Sciatic nerve (tissue), 2 donors: ENCODE data around the gene WDR27. TPM values are rescaled to one million over a fixed set of nuclear protein-coding genes. Genes with fewer than 3 reads are reported as not detected.
A peak's percentile ranks its signal among the peaks of the same experiment; 100 is the strongest.

Experiments
- ATAC-seq: fragments of 200-7000 bp; cut with Tn5 transposase; one replicate; pipeline ENCODE4 v1.9.1; 2020; ENCODE audit warnings: mild to moderate bottlenecking, moderate library complexity
- DNase-seq: peaks from one replicate; pipeline ENCODE4 v3.0.0-alpha.2; 2020; ENCODE audit warnings: low spot score
- intact Hi-C: fragments of 100-400 bp; cut with DNase I; formaldehyde crosslinking; loops from one replicate; pipeline ENCODE4 v1.14.2; 2022
- total RNA-seq: library from RNA; stranded (reverse); fragmentation: NEBNext Ultra II Directional; extraction: Animal tissue kit (Norgen Biotek cat#: 25700); gene quantifications from one replicate; pipeline ENCODE4 v1.2.1, GENCODE V29; 2021
- donor health status: DM: no; HTN: no; CAD: no.
- donor health status: DM: no; HTN: no; CAD: no.

Gene WDR27
- total RNA-seq, 1 donor from 2014 or later: 58.5 TPM

- ATAC-seq: no peak
- DNase-seq: no peak
- intact Hi-C loops: no loop called here
These were observed 144.9 kb downstream of the WDR27 start for GRCh38 chr6:169556758-169557548.

DNA sequence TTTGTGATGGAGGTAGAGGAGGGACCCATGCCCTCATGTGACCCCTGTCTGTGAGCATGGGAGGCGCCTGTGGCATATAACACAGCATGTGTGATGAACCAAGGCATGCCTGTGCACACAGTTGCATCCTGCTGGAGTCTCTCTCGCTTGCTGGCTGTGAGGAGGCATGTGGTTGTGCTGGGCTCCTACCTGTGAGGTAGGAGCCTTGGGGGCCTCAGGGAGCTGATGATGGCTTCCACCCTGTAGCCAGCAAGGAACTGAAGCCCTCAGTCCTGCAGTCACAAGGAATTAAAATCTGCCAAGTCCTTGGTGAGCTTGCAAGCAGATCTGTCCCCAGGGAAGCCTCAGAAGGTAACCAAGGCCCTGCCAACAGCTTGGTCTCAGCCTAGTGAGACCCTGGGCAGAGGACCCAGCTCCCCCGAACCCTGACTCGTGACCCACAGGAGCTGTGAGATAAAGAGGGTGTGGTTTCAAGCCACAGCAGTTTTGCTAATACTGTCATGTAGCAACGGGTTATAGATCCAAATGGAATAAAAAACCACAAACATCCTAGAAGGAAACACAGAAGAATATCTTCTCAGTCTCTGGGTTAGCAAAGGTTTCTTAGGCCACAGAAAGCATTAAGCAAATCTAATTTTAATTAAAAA lies 145.7 kb downstream of the WDR27 start:
- intact Hi-C loops: no loop called here
- ATAC-seq: no peak

DNA sequence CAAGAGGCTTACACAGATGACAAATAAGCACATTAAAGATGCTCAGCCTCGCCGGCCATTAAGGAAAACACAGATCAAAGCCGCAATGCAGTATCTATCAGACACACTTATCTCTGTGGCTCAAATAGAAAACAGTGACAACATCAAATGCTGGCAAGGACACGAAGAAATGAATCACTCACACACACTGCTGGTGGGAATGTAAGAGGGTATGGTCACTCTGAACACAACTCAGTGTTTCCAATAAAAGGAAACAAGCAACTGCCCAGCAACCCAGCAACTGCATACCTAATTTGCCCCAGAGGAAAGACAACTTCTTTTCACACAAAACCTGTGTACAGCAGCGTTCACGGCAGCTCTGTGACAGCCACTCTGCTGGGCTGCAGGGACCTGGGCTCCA lies 155.8 kb downstream of the WDR27 start:
- intact Hi-C loops: no loop called here
- ATAC-seq: no peak
- DNase-seq: no peak

More for the DNA sequence above, 145.7 kb downstream of the WDR27 start:
- no peak for DNase-seq

GRCh38 chr6:169543704-169544103 lies 158.1 kb downstream of the WDR27 start:
- DNase-seq (no peak), ATAC-seq (no peak)
- intact Hi-C loops: no loop called here

DNA sequence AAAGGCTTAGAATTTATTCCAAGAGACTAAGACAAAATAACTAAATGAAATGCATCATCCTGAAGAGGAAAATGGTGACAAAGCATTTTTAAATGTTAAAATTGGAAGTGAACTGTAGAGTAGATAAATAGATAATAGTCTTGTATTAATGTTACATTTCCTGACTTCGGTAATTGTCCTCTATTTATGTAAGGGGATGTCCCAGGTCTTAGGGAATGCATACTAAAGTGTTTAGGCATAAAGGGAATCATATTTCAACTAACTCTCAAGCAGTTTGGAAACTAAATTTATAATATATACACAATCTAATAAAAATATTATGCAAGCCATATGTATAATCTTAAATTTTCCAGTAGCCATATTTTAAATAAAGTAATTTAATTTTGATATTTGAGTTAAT lies 159.3 kb downstream of the WDR27 start:
- no peak for ATAC-seq

GRCh38 chr6:169539176-169539897 lies 162.5 kb downstream of the WDR27 start:
- ATAC-seq: no peak
- intact Hi-C loops: no loop called here
- no peak for DNase-seq

More for the DNA sequence above, 159.3 kb downstream of the WDR27 start:
- no peak for DNase-seq
- intact Hi-C loops: no loop called here

DNA sequence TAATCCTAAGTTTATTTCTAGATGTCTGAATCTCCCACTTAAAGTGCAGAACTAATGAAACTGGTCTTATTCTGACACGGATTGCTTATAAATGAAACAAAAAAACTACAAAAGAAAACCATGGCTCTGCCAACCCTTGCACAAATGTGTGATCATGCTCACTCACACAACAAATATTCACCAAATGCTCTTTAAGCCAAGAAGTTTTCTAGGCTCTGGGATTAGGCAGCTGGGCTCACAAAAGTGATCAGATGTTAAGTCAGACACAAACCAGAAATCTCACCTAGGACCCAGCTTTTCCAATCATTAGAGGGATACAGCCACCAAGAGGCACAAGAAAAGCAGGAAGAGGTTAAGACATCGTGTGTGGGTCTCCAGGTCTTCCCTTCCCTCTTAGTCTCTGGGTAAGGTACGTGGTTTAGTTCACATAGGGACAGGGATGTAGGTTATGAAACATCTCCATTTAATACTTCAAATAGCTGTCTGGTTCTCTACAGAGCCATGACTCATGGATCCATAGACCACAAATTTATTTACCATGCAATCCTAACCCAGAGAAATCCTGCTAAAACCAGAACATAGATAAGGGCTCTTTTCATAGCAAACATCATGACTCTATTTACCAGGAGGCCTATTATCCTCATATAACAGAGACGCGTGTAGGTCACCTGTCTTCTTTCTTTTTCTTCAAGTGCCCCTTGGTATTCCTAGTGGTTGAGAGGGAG lies 165.2 kb downstream of the WDR27 start:
- ATAC-seq: no peak
- DNase-seq: no peak
- intact Hi-C loops: no loop called here

GRCh38 chr6:169534039-169534421 lies 167.8 kb downstream of the WDR27 start:
- ATAC-seq (no peak), DNase-seq (no peak)
- intact Hi-C loops: no loop called here

DNA sequence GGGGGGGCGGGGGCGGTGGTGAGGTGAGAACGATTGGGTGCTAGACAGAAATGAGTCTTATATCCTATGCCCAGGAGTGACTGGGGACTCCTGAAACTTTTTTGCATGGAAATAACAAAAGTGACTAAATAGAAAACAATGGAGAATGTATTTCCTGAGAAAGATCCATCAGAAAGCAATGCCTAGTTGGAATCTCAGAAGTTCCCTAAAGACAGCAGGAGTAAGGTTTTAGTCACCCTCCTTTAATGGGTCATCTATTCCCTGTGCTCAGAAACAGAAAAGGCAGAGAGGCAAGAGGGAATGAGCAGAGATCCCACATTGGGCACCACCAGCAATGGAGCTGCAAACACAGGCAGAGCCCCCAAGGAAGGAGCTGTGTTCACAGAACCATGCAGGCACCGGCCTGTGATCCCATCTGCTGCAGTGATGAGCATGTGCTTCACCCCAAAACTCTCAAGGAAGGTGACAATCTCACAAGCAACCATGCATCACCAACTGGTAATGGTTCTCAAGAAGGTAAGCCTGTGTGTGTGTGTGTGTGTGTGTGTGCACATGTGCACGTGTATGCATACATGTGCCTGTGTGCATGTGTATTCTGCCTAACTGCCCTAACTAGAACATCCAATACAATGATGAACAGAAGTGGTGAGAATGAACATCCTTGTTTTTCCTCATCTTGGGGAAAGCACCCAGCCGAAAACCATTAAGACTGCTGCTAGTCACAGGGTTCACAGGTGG lies 168.4 kb downstream of the WDR27 start:
- no peak for ATAC-seq
- intact Hi-C loops: no loop called here
- no peak for DNase-seq

GRCh38 chr6:169530752-169531123 lies 171.1 kb downstream of the WDR27 start:
- intact Hi-C loops: no loop called here
- ATAC-seq (peak; percentile 36), DNase-seq (no peak)

GRCh38 chr6:169529931-169530751 lies 171.7 kb downstream of the WDR27 start:
- DNase-seq (no peak), ATAC-seq (peak; percentile 88)
- intact Hi-C loops: no loop called here

DNA sequence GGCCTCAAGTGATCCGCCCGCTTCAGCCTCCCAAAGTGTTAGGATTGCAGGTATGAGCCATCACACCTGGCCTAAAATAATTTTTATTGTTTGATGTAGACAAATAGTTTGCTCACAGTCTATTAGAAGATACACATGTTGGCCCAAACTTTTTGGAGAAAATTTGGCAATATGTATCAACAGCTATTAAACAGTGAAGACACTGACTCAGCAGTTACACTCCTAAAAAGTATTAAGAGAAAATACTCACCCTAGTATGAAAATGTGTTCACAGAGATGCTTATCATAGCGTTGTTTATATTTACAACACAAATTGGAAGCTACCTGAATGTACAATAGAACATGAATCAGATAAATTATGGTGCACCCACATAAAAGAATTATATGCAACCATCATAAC lies 173.1 kb downstream of the WDR27 start:
- no peak for DNase-seq
- ATAC-seq: no peak
- intact Hi-C loops: no loop called here

GRCh38 chr6:169527306-169527705 lies 174.5 kb downstream of the WDR27 start:
- DNase-seq: no peak
- ATAC-seq: no peak
- intact Hi-C loops: no loop called here

GRCh38 chr6:169521825-169522224 lies 180.0 kb downstream of the WDR27 start:
- no peak for ATAC-seq
- DNase-seq: no peak
- intact Hi-C loops: no loop called here

GRCh38 chr6:169520104-169520503 lies 181.7 kb downstream of the WDR27 start:
- intact Hi-C loops: no loop called here
- ATAC-seq (peak; percentile 56), DNase-seq (no peak)

- DNase-seq (no peak), ATAC-seq (no peak)
- intact Hi-C loops: no loop called here
These were observed 183.4 kb downstream of the WDR27 start for GRCh38 chr6:169518451-169518850.

GRCh38 chr6:169513478-169514193 lies 188.2 kb downstream of the WDR27 start:
- DNase-seq (no peak), ATAC-seq (no peak)
- intact Hi-C loops: no loop called here
